ENCODE data around the gene NOS1.

The NOS1 gene

DNA sequence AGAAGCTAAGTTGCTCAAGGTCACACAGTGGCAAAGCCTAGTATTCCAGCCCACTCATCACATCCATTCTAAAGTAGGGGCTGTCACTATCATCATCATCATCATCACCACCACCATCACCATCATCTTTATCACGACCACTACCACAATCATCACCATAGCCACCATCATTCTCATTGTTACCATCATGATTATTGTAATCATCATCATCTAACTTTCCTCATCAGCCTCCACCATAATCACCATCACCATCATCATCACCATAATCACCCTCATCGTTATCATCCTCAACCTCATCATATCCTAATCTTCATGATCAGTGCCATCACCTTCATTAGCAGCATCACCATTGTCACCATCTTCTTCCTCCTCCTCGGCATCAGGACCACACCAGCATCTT, 48.7 kb downstream of the NOS1 start:
- no peak overlapping the region for H3K4me3 ChIP-seq (ENCODE audit: low read depth, low read length)
- DNase-seq (ENCODE audit: low read depth): no peak
- TF ChIP-seq CTCF (conservative IDR thresholded peaks at IDR 0.05; ENCODE audit: low read depth, low read length): no peak

GRCh38 chr12:117309276-117309925, 52.0 kb downstream of the NOS1 start:
- no peak for DNase-seq (ENCODE audit: low read depth)
- no peak for TF ChIP-seq CTCF (conservative IDR thresholded peaks at IDR 0.05; ENCODE audit: low read depth, low read length)
- H3K4me3 ChIP-seq (ENCODE audit: low read depth, low read length): no peak overlapping the region

DNA sequence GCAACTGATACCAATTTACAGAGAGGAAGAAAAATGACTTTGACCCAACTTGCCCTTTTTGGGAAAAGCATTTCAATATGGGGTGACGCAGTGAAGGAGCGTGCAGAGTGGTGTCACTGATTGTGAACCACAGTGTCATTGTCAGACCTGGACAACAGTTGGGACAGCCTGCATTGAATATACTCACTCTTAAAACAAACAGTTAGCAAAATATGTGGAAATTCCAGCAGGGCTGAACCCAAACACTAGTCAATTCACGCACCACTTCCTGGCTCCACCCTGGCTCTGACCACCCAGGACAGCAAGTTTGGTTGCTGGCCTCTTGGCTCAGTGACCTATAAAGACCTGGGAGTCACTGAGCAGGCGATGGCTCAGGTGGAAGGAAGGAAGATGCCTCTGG, 61.3 kb downstream of the NOS1 start:
- no peak for DNase-seq (ENCODE audit: low read depth)
- TF ChIP-seq CTCF (conservative IDR thresholded peaks at IDR 0.05; ENCODE audit: low read depth, low read length): no peak
- no peak overlapping the region for H3K4me3 ChIP-seq (ENCODE audit: low read depth, low read length)

DNA sequence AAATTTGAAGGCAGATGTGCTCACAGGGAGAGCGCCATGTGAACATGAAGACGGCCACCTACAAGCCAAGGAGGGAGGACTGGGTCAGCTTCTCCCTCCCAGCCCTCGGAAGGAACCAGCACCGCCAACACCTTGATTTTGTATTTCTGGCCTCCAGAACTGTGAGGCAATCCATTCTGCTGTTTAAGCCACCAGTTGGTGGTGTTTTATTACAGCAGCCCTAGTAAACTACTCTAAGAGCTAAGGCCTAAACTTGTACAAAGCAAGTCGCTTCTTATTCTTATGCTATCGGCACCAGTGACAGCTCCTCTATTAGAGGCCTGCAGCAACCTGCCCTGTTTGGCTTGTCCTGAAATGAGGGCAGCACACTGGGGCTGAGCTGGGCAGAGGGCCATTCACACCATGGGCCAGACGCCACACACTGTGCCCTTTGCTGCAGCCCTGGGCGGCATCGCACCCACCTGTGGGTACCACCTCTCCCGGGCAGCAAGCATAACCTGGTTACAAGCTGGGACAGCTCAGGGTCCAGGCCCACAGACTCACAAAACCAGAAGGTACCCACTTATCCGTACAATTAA, 62.7 kb downstream of the NOS1 start:
- no peak for DNase-seq (ENCODE audit: low read depth)
- no peak overlapping the region for H3K4me3 ChIP-seq (ENCODE audit: low read depth, low read length)
- no peak for TF ChIP-seq CTCF (conservative IDR thresholded peaks at IDR 0.05; ENCODE audit: low read depth, low read length)

DNA sequence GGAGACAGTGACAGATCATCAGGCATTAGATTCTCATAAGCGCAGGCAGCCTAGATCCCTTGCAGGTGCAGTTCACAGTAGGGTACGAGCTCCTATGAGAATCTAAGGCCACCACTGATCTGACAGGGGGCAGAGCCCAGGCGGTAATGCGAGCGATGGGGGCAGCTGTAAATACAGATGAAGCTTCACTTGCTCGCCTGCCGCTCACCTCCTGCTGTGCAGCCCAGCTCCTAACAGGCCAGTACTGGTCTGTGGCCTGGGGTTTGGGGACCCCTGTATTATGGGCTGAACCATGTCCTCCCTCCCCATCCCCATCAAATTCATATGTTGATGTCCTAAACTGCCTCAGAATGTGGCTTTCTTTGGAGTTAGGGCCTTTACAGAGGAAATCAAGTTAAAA, 63.2 kb downstream of the NOS1 start:
- no peak for TF ChIP-seq CTCF (conservative IDR thresholded peaks at IDR 0.05; ENCODE audit: low read depth, low read length)
- no peak overlapping the region for H3K4me3 ChIP-seq (ENCODE audit: low read depth, low read length)
- no peak for DNase-seq (ENCODE audit: low read depth)

DNA sequence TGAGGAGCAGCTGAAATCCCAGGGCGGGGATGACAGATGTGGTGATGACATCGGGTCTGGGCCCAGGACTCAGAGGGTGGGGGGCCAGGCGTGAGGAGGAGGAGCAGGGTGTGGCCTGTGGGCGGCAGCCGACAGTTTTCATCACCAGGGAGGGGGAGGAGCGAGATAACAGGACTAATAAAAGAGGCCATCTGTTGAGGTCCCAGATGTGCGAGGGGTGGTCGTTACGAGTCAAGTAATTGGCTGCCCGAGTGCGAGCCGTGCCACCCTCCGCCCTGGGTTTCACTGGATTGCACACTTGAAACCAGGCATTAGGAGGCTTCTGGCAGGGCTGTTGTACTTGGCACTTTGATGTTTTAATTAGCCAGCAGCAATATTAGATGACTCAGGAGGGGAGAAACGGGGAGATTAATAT, 67.2 kb downstream of the NOS1 start:
- no peak for TF ChIP-seq CTCF (conservative IDR thresholded peaks at IDR 0.05; ENCODE audit: low read depth, low read length)
- no peak overlapping the region for H3K4me3 ChIP-seq (ENCODE audit: low read depth, low read length)
- DNase-seq (ENCODE audit: low read depth): no peak

DNA sequence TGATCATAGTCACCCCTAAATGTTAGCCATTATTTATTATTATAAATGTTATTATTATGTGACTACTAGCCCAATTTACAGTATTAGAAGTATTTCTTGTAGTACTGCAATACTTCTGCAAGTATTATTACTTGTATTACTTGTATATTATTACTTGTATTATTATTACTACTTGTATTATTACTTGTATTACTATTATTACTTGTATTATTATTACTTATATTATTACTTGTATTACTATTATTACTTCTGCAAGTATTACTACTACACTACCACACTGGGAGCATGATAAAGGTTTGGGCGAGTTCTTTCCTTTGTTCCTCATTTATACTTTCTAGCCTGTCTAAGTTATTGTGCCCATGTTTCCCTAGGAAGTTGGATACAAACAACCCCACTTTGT, 67.9 kb downstream of the NOS1 start:
- no peak for TF ChIP-seq CTCF (conservative IDR thresholded peaks at IDR 0.05; ENCODE audit: low read depth, low read length)

More for the DNA sequence above, 67.9 kb downstream of the NOS1 start:
- H3K4me3 ChIP-seq (ENCODE audit: low read depth, low read length): no peak overlapping the region
- no peak for DNase-seq (ENCODE audit: low read depth)

Measured in choroid plexus epithelial cell (primary cell).